ENCODE data around the gene PDE8A. TPM values are rescaled to one million over a fixed set of nuclear protein-coding genes. Genes with fewer than 3 reads are reported as not detected.
A peak's percentile ranks its signal among the peaks of the same experiment; 100 is the strongest.

Gene PDE8A
- total RNA-seq, 2 experiments from 2014 or later = 28.3 to 32.3 TPM

DNA sequence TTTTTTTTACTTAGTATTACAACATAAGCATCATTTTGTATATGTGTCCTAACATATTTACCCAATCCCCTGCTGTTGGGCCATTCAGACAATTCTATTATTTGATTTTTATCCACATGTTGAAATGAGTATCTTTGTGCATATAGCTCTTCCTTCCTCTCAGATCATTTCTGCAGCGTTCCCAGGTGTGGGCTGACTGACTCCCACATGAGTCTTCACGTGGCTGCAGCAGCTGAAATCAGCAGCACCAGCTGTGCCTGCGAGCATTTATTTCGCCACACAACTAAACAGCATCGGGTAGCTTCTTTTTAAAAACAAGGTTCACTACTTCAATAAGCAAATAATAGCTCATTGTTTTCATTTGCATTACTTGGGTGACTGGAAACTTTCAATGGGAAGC lies 44.5 kb upstream of the PDE8A start:
- BruUV-seq (replicated peaks) = no TSS peak
- POLR2A ChIA-PET = interaction anchor here (0.7 kb wide), 1 partner anchor 110 kb away, joined by 3 read pairs; no protein-coding TSS in a partner anchor
- intact Hi-C loops (cut with micrococcal nuclease; ENCODE audit: unreplicated experiment) = no loop called here

DNA sequence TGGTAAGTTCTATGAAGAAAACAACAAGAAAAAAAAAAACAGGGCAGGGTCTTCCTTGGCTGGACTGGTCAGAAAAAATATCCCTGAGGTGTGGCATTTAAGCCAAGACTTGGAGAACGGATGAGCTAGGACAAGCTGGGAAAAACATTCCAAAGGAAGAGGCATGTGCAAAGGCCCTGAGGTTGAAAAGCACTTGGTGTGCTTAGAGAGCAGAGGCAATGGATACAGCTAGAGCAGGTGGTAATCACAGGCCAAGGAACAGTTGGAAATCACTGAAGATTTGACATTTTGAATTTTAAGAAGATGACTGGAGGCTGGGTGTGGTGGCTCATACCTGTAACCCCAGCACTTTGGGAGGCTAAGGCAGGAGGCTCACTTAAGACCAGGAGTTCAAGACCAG lies 42.9 kb upstream of the PDE8A start:
- H4K20me1 ChIP-seq (ENCODE audit: insufficient read depth, low read length) = no peaks in the 10 kb centered on the region
- H3K4me3 ChIP-seq (ENCODE audit: low read depth, low read length, poor library complexity, severe bottlenecking) = no peak overlapping the region
- H3K4me2 ChIP-seq (ENCODE audit: low read length) = no peak overlapping the region
- POLR2A ChIA-PET = no interaction called here
- CTCF ChIA-PET (ENCODE audit: unreplicated experiment) = no interaction called here
- no peaks in the 10 kb centered on the region for H3K4me1 ChIP-seq (ENCODE audit: insufficient read depth, low read length, poor library complexity, severe bottlenecking)
- intact Hi-C loops (cut with micrococcal nuclease; ENCODE audit: unreplicated experiment) = no loop called here
- H3K36me3 ChIP-seq (ENCODE audit: insufficient read depth, low read length) = no peaks in the 10 kb centered on the region
- no peak for TF ChIP-seq CTCF (conservative IDR thresholded peaks at IDR 0.05; ENCODE audit: low read length)
- no peak for TF ChIP-seq EZH2phosphoT487 (IDR thresholded peaks at IDR 0.05; ENCODE audit: borderline replicate concordance, low read depth, low read length)
- H3K79me2 ChIP-seq (ENCODE audit: insufficient read depth, low read depth, low read length) = no peaks in the 10 kb centered on the region
- H3K27ac ChIP-seq (ENCODE audit: low read depth, low read length, poor library complexity, severe bottlenecking) = no peak overlapping the region
- no peaks in the 10 kb centered on the region for H3K9me3 ChIP-seq (ENCODE audit: low read length)
- BruUV-seq (replicated peaks) = no TSS peak
- no peaks in the 10 kb centered on the region for H3K9me2 ChIP-seq (ENCODE audit: insufficient read depth, low read length)
- no peak for DNase-seq (ENCODE audit: low spot score)
- H2AFZ ChIP-seq (ENCODE audit: low read length) = no peak overlapping the region

More for the DNA sequence above, 44.5 kb upstream of the PDE8A start:
- Histone ChIP-seq H3K4me2 (ENCODE audit: low read length) (no peak overlapping the region), H3K9me3 (ENCODE audit: low read length) (no peaks in the 10 kb centered on the region), H3K9me2 (ENCODE audit: insufficient read depth, low read length) (no peaks in the 10 kb centered on the region), H3K79me2 (ENCODE audit: insufficient read depth, low read depth, low read length) (no peaks in the 10 kb centered on the region), H2AFZ (ENCODE audit: low read length) (0 out of 2 replicates have a peak overlapping the region, but pooled peaks have one; percentile 30), H3K36me3 (ENCODE audit: insufficient read depth, low read length) (no peaks in the 10 kb centered on the region), H3K27ac (ENCODE audit: low read depth, low read length, poor library complexity, severe bottlenecking) (no peak overlapping the region), H3K4me1 (ENCODE audit: insufficient read depth, low read length, poor library complexity, severe bottlenecking) (no peaks in the 10 kb centered on the region), H4K20me1 (ENCODE audit: insufficient read depth, low read length) (no peaks in the 10 kb centered on the region), H3K4me3 (ENCODE audit: low read depth, low read length, poor library complexity, severe bottlenecking) (no peak overlapping the region)
- peak; percentile 9 for DNase-seq (ENCODE audit: low spot score)
- no peak for TF ChIP-seq EZH2phosphoT487 (IDR thresholded peaks at IDR 0.05; ENCODE audit: borderline replicate concordance, low read depth, low read length)
- no peak for TF ChIP-seq CTCF (conservative IDR thresholded peaks at IDR 0.05; ENCODE audit: low read length)
- CTCF ChIA-PET (ENCODE audit: unreplicated experiment) = interaction anchor here (1.1 kb wide), 1 partner anchor 49 kb away, joined by 3 read pairs; no protein-coding TSS in a partner anchor

DNA sequence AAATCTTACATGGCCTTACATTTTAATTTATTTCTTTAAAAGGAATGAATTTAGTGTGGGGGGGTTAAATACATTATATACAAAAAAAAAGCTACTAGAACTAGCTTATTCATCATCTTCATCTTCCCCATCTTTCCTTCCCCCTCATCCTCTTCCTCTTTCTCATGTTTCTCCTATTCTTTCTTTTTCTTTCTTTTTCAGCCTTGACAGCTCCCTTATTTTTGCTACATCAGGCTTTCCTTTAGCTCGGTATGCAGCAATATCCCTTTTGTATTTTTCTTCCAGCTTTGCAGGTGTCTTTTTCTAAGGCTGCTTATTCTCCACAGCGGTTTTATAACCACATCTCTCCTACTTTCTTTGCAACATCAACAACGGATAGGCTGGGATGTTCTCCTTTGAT lies 41.3 kb upstream of the PDE8A start:
- Histone ChIP-seq H3K36me3 (ENCODE audit: insufficient read depth, low read length) (no peaks in the 10 kb centered on the region), H4K20me1 (ENCODE audit: insufficient read depth, low read length) (no peaks in the 10 kb centered on the region), H3K79me2 (ENCODE audit: insufficient read depth, low read depth, low read length) (no peaks in the 10 kb centered on the region), H3K27ac (ENCODE audit: low read depth, low read length, poor library complexity, severe bottlenecking) (no peak overlapping the region), H3K4me1 (ENCODE audit: insufficient read depth, low read length, poor library complexity, severe bottlenecking) (no peaks in the 10 kb centered on the region), H3K9me2 (ENCODE audit: insufficient read depth, low read length) (no peaks in the 10 kb centered on the region), H3K9me3 (ENCODE audit: low read length) (no peaks in the 10 kb centered on the region), H3K4me3 (ENCODE audit: low read depth, low read length, poor library complexity, severe bottlenecking) (no peak overlapping the region), H2AFZ (ENCODE audit: low read length) (no peak overlapping the region), H3K4me2 (ENCODE audit: low read length) (no peak overlapping the region)
- POLR2A ChIA-PET = interaction anchor here (0.5 to 0.9 kb wide), 2 partner anchors 31 to 179 kb away, joined by 4 to 5 read pairs; no protein-coding TSS in a partner anchor
- BruUV-seq (replicated peaks) = no TSS peak
- intact Hi-C loops (cut with micrococcal nuclease; ENCODE audit: unreplicated experiment) = no loop called here
- DNase-seq (ENCODE audit: low spot score) = no peak
- CTCF ChIA-PET (ENCODE audit: unreplicated experiment) = interaction anchor here (0.6 kb wide), 1 partner anchor 148 kb away, joined by 3 read pairs; no protein-coding TSS in a partner anchor
- no peak for TF ChIP-seq CTCF (conservative IDR thresholded peaks at IDR 0.05; ENCODE audit: low read length)
- TF ChIP-seq EZH2phosphoT487 (IDR thresholded peaks at IDR 0.05; ENCODE audit: borderline replicate concordance, low read depth, low read length) = no peak
